ENCODE results near the gene KIAA0513.

The KIAA0513 gene, protein sequence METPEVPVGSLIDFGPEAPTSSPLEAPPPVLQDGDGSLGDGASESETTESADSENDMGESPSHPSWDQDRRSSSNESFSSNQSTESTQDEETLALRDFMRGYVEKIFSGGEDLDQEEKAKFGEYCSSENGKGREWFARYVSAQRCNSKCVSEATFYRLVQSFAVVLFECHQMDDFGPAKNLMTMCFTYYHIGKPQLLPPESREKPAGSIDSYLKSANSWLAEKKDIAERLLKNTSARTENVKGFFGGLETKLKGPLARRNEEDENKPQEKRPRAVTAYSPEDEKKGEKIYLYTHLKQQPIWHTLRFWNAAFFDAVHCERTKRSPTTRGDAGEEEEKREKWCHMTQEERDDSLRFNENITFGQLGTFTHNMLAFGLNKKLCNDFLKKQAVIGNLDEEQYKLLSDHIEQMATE

DNA sequence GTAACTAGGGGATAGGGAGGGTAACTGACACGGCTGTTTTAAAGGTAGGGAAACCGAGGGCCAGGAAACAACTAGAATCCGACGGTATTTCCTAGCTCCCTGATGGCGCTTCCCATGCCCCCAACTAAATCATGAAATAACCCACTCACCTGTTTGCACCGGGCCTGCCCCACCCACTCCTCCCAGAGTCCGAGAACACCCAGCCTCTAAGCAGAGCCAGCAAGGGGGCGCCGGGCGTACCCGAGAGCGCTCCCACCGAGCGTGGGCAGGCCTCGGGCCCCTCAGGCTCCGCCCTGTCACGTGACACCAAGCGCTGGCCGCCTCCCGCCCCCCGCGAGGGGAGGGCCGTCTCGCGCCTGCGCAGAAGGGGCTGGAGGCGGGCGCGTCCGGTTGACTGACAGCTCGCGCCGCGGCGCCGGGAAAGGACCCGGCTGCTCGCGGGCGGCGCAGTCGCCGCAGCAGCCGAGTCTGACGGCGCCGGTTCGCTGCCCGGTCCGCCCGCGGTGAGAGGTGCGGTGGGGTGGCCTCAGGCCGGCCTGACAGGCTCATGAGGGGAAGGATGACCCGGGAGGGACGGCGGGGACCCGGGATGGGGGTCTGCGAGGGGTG lies at the start of gene KIAA0513:
TSS of gene KIAA0513 (plus strand) at position 447 of the 609 bp plus-strand sequence. CDS start 39,277 bp downstream, outside the sequence.
- peak; percentile 97 for DNase-seq (ENCODE audit: low read depth)

DNA sequence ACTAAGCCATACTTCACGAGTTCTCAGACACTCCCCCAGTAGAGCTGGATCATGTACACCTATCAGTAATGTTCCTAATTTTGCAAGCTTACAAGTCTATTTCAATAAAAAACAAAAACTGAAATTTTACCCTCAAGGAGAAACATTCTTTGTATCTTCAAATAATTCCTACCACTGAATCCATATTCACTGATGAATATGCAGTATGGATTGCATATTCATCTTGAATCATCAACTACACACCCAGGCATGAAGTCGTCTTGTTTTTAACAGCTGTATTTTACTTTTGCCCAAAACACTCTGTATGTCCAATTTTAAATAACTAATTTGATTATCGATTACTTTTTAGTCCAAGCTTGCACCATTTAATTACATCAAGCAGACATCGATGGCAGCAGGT lies 48.1 kb upstream of the KIAA0513 start:
- DNase-seq (ENCODE audit: low read depth) = no peak

DNA sequence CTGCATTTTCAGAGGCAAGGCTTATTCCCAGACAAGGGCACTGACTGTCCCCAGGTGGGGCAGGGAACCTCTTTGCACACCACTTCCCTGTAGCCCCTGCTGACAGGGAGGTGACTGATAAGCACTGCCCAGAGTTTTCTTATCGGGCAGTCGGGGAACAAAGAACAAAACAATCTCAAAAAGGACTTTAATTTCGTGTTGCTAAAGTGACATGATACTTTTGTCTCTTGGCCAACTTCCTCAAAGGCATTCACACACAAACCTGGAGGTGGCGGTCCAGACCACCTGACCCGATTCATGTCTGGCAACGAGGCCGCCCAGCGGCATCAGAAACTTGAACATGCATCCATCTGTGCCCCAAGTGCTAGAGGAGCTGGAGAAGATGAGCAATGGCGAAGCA lies 45.2 kb upstream of the KIAA0513 start:
- no peak for DNase-seq (ENCODE audit: low read depth)

DNA sequence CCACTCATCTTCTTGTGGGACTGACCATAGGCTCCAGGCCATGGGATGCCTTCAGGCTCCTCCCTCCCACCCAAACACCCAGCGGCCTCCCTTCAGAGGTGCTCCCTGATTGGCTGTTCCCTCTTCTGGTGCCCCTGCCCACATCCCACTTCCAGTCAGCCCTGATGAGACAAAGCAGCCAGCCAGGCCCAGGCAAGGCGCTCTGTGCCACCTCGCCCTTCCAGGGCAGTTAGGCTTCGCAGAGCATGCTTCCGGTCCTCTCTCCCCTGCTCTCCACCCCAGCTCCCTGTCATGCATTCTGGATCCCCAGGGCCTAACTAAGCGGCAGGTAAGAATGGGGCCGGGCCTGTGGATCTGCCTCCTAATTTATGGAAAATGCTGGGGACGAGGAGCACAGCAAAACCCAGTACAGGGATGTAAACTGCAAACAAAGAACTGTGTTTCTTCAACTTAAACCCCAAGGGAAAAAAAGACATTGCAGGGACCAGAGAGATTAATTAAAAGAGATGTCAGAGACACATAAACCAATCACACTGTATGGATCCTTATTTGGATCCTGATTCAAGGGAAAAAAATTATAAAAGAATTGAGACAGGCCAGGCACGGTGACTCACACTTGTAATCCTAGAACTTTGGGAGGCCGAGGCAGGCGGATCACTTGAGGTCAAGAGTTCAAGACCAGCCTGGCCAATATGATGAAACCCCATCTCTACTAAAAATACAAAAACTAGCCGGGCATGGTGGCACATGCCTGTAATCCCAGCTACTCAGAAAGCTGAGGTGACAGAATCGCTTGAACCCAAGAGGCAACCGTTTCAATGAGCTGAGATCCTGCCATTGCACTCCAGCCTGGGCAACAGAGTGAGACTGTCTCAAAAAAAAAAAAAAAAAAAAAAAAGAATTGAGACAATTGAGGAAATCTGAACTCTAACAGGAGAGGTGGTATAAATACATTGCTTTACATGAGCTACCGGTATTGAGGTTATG lies 42.2 kb upstream of the KIAA0513 start:
- no peak for DNase-seq (ENCODE audit: low read depth)

DNA sequence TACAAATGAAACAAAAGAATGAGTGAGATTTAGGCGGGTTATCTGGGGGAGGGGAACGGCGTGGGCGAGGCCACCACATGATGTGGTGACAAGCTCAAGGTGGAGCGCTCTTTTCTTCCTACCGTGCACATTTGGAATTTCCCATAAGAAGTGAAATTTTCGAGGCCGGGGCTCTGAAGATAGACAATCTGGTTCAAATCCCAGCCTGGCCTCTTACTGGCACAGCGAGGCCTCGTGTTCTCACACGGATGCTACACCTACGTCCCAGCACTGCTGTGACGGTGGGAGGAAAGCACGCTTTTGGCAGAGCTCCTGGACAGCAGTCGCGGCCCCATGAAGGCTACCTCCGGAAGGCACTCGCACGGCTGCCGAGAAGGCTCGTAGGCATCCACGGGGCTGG lies 41.5 kb upstream of the KIAA0513 start:
- DNase-seq (ENCODE audit: low read depth) = no peak

DNA sequence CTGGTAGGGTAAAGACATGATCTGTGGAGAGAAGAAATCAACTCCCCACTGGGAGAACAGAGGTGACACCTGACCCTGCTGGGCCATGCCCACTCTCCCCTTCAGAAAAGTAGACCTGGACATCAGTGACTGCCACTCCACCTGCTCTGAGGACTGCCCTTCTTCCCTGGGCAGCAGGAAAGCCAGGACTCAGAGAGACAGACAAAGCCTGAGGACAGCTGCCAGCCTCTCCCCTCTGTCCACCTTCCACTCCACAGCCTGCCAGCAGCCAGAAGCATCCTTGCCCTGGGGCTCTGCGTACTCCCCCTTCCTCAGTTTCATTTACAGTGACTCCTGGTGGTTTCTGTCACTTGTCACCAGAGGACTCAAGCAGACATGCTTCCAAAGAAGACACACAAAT lies 40.7 kb upstream of the KIAA0513 start:
- no peak for DNase-seq (ENCODE audit: low read depth)

DNA sequence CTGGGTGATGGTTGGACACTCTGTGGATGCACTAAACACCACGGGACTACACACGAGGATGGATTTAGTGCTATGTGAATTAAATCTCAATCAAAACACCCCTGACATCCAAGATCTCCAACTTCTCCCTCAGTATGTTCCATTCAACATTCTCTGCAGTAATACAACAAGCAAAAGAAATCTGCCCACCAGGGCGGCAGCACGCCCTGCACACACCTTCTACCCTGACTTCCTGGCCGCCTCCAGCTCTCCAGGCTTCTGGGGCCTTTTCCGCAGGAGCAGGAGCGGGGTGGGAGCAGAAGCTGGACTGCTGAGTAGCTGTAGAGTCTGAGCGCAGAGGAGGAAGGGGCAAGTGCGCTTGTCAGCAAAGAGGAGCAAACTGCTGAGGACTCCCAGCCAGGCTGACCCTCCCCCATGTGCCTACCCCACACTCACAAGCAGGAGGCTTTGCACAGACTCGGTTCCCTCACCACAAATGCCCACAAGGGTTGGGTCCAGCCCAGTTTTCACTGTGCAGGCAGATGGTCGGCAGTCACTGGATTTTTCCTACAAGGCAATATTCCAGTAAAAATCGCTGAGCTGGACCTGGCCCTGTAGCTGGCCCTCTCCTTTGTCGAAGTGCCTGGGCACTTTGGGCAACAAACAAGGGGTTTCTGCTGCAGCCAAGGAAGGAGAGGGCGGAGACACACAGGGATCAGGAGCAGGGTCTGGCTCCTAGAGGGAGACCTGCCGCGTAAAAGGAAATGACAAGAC lies 39.1 kb upstream of the KIAA0513 start:
- DNase-seq (ENCODE audit: low read depth) = no peak

DNA sequence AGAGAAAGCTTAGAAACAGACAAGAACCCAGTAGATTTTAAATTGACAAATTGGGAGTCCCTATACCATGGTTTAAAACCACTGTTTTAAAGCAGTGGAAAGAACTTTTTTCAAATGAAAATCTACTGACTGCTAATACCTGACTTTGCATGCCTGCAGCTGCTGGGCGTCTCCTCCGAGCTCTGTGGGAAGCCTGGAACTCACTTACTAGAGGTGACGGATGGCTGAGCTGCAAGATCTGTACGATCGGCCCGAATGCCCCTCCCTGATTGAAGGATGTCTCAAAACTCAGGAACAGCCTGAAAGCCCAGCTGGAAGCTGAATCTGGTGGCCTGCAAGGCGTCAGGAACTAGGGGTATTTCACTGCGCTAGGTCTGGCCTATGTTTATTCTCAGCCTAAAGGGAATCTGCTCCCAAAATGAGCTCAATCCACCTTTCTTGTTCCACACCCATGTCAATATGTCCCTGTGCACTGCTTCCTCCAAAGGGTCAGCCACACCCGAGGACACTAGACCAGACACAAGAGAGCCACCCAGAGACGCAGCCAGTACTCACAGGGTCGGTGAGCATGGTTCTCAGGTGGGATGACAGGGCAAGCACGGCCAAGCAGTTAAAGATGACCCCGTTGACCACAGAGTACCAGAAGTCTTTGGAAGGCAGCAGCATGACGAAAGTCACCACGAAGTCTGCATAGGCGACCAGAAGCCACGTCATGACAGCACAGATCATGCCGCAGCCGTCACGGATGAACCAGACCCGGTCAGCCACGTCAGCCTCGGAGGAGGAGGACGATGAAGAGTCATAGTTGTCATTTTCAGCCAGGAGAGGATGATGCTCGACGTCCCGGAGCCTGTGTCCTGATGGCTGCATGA lies 37.6 kb upstream of the KIAA0513 start:
- DNase-seq (ENCODE audit: low read depth) = no peak

DNA sequence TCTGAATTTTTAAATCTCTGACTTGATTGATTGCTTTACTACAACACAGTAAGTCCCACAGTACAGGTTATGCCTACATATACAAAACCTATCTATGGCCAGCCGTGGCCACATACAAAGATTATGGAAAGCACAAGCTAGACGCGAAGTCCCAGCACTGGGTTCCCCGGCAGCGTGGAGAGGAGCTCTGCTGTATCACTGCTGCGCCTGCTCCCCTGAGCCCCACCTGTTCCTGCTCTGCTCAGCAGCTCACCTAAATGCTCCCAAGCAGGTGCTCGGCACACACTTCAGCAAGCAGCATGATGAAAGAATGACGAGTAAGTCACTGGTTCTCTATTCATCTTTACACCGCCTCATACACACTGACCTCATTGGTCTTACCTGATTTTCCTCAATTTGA lies 36.8 kb upstream of the KIAA0513 start:
- DNase-seq (ENCODE audit: low read depth) = no peak

DNA sequence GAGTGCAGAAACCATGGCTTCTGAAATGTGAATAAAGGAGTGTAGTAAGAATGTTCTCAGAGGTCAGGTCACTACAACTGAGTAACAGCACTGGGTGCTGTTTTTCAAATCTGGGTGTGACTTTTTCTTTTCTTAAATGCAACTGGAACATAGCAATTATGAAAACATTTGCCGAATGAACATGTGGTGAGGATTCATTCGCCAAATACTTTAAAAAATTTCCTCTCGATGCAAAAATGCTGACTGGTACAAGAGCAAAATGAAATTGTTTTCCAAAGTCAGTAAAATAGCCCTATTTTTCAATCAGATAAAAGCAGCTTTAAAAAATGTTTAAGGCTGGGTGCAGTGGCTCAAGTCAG lies 34.9 kb upstream of the KIAA0513 start:
- DNase-seq (ENCODE audit: low read depth) = no peak

DNA sequence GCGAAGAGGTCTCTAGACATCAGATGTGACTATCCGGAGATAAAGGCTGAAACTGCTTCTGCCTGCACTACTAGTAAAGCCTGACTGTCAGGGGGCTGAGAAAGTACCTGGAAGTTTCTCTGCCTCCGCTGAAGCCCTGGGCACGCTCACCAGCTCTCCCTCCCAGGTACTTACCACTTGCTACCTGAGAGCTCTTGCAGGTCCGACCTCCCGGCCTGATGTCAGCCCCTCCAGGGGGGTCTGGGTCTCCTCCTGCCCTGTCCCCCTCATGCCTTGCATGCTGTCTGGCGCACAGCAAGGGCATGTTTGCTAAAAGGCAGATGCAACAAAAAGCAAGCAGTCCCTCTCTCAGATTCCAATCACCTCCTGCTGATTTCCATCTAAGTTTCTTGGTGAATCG lies 33.7 kb upstream of the KIAA0513 start:
- no peak for DNase-seq (ENCODE audit: low read depth)

DNA sequence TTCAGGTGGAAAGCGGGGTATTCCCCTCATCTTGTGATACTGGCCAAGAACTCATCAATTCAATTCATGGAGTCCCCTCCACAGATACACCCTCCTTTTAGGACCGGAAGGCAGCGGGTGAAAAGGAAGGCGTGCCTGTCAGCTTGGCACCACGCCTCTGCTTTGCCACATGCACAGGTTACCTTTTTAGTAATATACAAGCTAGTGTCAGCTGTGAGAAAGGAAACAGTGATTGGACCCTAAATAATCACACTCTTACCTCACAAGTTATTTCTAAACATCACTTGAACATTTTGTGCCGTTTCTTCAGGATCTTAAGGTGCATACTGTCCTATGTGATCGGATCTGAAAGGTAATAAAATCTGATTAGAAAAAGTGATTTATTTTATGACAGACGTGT lies 31.9 kb upstream of the KIAA0513 start:
- DNase-seq (ENCODE audit: low read depth) = no peak

DNA sequence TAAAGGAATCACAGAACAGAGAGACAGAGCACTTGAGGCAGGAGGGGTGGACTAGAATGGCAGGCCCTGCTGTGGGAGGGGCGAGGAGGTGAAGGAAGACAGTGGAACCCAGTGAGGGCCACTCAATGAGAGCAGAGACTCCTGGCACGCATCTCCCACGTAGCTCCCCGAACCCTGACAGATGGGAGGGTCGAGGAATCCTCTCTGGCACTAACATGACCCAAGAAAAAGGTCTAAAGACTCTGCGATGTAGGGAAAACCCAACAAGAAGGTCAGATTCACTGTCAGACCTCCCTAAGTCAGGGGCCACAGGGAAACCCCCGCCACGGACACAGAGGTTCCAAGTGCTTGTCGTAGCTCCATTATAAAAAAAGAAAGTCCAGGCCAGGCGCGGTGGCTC lies 31.2 kb upstream of the KIAA0513 start:
- no peak for DNase-seq (ENCODE audit: low read depth)

DNA sequence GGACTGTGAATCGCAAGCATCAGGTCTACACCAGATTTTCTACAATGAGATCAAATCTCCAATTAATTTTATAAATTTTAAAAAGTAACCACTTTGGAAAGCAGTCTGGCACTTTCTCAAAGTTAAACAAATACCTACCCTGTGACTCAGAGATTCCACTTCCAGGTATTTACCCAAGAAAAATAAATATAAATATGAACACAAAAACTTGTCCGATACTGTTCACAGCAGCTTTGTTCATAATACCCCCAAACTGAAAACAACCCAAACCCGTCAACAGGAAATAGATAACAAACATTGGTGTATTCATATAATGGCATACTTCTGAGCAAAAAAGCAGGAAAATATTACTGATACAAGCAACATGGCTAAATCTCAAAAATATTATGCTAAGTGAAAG lies 28.4 kb upstream of the KIAA0513 start:
- no peak for DNase-seq (ENCODE audit: low read depth)

DNA sequence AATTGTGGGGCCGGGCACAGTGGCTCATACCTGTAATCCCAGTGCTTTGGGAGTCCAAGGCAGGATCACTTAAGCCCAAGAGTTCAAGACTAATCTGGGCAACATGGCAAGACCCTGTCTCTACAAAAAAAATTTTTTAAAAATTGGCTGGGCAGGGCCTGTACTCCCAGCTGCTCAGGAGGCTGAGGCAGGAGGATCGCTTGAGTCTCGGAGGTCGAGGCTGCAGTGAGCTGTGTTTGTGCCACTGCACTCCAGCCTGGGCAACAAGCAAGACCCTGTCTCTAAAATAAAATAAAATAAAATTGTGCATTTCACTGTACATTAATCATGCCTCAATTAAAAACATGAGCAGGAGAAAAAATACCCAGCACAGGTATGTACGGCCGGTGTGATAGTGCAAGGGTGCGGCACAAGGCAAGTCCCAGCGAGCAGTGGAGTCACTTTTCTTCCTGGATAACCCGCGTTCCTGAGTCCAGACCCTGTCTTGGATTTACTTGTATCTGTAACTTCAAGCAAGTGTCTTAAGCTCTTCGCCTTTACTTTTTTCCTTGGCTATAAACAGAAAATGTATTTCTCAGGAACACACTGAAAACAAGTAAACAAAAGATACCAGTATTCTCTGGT lies 27.6 kb upstream of the KIAA0513 start:
- DNase-seq (ENCODE audit: low read depth) = no peak

DNA sequence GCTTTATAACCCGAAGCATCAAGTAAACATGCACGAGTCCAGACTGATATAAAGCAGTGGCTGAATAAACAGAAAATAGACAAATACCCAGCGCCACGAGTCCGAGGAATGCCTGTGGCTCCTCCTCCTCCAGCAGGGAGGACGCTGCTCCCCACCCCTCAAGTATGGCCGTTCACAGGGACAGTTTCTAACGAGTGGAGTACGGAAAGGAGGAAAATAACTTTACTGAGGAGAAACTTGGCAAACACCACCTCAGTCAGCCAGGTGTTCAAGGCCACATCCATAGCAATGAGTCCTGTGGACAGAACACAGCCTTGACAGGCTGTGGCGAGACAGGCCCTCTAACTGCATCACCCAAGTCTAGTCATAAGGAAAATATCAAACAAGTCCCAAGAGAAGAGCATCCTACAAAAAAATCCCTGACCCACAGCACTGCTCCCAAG lies 25.5 kb upstream of the KIAA0513 start:
- no peak for DNase-seq (ENCODE audit: low read depth)

DNA sequence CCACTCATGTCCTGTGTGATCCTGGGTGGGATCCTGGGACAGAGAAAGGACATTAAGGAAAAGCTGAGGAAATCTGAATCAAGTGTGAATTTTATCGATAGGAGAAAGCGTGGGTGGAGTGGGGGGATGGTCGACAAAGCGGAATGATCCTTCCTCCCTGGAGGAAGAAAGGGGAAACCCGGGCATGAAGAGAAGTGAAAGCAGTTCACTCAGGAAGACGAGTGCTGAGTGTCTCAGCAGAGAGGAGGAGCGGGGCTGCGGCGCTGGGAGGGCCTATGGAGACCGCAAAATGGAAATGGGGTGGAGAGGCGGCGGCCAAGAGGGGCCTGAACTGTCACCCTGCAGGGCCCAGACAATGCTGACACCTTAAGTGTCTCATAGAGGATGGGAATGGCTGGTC lies 25.0 kb upstream of the KIAA0513 start:
- DNase-seq (ENCODE audit: low read depth) = no peak

DNA sequence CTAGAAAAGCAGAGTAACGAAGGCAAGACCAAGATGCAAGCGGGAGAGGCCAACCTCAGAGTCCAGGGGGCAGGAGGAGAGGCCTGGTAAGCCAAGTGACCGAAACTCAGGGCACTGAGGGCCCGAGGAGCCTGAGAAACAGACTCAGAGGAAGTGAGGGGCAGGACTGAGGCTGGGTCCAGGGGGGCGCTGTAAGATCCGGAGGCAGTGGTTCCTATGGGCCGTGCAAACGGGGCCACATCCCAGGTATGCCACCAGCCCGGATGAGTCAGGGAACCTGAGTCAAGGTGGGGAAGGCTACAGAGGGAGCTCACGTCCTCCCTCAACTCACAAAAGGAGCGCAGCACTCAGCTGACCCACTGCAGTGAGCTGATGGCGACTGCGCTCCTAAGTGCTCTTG lies 24.5 kb upstream of the KIAA0513 start:
- DNase-seq (ENCODE audit: low read depth) = no peak

DNA sequence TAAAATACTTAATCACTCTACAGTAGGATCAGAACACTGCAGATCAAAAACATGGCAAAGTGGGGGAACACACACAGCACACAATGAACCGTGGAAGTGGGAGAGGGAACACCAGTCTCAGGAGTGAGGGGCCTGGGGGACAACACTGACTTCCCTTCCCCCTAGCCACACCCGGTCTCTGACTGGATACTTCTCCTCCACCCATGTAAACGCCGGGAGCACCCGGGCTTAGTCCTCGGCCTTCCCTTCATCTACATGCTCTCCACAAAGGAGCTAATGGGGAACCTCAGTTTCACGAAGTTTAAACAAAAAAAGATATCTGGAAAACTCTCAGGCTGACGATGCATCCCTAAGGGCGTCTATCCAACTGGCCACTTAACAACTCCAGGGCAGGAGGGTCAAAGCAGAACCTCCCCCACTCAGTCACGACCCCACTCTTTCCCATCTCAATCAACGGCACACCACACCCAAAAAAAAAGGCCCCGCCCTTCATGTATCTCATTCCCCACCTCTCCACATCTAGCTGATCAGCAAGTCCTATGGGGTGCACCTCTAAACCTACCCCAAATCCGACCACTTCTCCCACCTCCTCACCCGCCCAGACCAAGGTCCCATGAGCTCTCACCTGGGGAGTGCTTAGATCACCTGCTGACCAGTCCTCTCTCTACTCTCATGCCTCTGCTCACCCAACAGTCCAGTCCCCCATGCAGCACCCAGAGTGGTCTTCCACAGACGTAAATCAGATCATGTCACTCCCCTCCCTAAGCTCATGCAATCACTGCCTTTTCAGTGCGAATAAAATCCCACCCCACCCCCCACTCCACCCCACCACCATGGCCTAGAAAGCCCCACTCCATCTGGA lies 23.6 kb upstream of the KIAA0513 start:
- no peak for DNase-seq (ENCODE audit: low read depth)

Measured in activated T-helper 1 cell treated with Interleukin-2 at 50 U/mL for 16 hours (primary cell).